HG03378 (cell line): ENCODE data around the gene SLC25A6.
"Not testable (repeated sequence)": the region's sequence is repeated elsewhere in the genome, so short reads cannot be mapped to it uniquely, and the experiment has no call there.

Experiments
- ATAC-seq: cut with Tn5 transposase; IDR thresholded peaks from one replicate; pipeline ENCODE4 v1.9.1; 2021; ENCODE audit warnings: mild to moderate bottlenecking, moderate library complexity; ENCODE audit not compliant: unreplicated experiment

The SLC25A6 gene

DNA sequence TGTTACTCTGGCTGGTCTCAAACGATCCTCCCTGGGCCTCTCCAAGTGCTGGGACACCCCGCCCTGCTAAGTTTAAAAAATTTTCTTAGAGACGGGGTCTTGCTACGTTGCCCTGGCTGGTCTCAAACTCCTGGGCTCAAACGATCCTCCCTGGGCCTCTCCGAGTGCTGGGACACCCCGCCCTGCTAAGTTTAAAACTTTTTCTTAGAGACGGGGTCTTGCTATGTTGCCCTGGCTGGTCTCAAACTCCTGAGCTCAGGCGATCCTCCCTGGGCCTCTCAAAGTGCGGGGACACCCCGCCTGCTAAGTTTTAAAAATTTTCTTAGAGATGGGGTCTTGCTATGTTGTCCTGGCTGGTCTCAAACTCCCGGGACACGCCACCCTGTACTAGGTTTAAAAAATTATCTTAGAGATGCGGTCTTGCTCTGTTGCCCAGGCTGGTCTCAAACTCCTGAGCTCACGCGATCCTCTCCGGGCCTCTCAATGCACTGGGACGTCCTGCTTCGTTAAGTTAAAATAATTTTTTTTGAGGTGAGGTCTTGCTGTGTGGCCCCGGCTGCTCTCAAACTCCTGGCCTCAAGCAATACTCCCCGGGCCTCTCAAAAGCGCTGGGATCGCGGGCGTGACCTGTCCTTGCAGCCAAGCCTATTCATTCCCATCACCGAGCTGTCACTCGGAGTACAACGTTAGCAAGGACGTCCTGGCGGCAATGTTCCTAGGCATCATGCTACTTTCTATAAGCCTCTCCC is 1.1 kb downstream of the SLC25A6 start:
- ATAC-seq: no peak

DNA sequence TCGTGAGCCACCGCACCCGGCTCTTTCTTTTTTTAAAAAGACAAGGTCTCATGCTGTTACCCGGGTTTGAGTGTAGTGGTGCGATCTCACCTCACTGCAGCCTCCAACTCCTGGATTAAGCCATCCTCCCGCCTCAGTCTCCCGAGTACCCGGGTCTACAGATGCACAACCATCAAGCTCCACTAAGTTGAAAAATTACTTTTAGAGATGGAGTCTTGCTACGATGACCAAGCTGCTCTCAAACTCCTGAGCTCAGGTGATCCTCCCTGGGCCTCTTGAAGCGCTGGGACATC is 2.0 kb downstream of the SLC25A6 start:
- ATAC-seq: no peak

DNA sequence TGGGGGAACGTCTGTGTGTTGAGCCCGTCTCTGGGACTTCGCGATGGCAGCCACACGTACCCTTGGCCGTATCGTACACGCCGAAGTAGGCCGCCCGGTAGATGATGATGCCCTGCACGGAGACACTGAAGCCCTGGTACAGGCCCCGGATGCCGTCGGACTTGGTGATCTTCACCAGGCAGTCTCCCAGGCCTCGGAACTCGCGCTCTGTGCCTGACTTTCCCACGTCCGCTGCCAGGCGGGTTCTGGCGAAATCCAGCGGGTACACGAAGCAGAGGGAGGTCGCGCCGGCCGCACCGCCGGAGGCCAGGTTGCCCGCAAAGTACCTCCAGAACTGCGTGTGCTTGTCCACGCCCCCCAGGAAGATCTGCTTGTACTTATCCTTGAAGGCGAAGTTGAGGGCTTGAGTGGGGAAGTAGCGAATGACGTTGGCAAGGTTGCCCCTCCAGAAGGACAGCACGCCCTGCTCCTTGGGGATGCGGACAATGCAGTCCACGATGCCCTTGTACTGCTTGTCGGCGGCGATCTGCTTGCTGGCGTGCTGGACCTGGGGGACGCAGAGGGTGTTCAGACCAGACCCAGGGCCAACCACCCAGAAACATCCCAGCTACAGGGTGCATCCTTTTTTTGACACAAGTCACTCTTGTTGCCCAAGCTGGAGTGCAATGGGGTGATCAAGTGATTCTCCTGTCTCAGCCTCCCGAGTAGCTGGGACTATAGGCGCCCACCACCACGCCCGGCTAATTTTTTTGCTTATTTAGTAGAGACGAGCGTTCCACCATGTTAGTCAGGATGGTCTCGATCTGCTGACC is 2.5 kb downstream of the SLC25A6 start:
- no peak for ATAC-seq

DNA sequence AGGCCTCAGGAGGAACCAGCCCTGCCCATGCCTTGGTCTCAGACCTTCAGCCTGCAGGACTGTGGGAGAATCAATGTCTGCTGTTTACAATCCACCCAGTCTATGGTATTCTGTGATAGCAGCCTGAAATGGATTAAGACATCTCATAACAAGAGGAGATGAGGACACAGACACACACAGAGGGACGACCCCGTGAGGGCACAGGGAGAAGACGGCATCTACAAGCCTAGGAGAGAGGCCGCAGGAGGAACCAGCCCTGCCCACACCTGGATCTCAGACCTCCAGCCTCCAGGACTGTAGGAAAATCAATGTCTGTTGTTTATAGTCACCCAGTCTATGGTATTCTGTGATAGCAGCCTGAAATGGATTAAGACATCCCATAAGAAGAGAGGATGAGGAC is 3.3 kb downstream of the SLC25A6 start:
- ATAC-seq: no peak

DNA sequence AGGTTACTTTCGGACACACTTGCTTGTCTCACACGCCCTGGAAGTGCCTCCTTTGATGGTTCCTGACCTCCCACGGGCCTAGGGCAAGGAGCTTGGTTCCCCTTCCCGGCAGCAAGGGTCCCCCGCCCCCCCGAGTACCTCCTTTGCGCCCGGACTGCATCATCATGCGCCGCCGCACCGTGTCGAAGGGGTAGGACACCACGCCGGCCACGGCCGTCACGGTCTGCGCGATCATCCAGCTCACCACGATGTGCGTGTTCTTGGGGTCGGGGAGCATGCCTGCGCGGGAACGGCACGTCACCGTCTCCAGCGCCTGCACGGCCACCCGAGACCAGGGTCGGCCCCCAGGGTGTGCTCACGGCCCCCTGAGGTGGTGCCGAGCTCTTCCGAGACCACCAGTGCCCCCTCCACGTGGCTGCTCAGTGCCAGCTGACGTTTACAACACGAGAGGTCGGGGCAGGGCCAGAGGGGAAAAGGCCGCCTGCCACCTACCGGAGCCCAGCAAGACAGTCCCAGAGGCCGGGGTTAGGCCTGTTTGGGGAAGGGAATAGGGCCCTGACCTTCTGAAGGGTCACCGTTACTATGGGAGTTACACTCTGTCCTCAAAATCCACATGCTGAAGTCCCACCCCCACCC is 4.7 kb downstream of the SLC25A6 start:
- ATAC-seq: no peak

DNA sequence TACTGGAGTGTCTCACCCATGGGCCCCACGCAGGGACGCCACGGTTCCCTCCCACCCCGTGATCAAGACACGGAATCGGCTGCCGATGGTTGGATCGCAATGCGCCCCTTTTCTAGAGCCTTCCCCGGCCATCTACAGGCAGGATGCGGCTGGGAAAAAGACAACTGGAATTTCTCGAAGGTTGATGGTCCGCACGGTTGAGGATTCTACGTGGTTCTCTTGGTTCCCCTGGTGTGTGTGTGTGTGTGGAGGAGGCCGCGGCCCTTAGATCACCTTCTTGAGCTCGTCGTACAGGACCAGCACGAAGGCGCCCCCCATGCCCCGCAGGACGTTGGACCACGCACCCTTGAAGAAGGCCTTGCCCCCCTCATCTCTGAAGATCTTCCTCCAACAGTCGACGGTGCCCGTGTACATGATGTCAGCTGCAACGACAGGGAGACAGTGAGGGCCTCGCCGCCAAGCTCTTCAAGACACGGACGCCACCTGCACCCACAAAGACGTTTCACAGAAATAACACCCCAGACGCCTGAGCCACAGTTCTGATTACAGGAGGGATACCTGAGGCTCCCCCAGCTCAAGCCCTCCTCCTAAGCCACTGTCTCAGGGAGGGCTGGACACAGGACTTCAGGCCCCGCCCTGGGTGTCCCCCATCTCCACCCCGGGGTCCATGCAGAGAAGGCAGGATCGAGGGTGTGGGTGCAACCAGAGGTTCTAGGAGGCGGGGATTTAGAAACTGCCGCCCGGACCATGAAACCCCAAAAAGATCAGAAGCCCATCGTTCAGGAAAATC is 5.4 kb downstream of the SLC25A6 start:
- ATAC-seq: no peak

DNA sequence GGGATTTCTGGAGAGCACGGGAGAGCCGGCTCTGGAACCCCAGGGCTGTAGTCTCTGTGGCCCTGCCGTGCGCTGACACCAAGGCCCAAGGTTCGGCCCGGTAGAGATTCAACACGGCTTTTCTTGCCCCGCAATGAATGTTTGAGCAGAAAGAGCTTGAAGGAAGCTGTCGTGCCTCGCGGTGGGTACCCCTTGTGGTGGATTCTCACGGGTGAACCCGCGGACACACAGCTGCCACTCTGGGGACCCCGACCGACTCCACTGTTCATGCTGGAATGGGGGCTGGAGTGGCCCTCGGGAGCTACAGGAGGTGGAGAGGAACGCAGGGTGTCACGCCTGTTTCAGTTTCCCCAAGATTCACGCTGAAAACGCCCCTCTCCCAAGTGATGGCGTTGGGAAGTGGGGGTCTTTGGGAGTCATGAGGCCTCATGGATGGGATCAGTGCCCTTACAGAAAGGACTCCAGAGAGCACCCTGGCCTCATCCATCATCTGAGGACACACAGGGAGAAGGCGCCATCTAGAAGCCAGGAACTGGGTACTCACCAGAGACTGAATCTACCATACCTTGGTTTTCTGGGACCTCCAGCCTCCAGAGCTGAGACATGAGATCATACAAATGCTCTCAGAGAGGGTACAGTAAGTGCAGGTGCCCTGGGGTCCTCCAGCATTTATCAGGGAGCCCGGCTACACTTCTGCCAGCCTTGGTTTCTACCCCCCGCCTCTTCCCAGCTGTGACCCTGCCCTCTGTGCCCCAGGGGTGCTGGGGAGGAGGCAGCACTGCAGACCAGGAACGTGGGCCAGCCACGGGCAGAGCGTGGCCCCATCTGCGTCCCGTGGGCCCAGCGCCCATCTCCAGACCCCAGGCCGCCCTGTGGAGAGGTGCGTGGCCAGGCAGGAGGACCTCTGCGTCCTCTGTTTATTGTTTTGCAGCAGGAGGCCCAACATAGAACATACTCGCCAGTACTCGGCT is 6.4 kb downstream of the SLC25A6 start:
- ATAC-seq: no peak

DNA sequence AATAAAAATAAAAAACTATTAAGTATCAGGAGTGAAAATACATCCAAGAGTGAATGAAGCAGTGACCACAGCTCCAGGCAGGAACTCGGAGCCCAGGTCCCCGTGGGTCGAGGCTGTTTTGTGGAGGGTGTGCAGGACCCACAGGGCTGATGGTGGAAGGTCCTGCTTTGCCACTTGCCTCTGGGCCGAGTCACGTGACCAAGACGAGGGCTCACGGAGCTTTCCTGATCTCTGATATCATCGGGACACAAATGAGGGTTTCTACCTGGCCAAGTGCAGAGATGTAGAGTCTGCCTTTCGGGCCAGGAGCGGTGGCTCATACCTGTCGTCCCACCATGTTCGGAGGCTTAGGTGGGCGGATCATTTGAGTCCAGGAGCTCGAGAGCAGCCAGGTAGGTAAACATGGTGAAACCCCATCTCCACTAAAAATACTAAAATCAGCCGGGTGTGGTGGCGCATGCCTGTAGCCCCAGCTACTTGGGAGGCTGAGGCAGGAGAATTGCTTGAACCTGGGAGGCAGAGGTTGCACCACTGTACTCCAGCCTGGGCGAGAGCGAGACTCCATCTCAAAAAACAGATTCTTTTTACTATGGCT is 7.2 kb downstream of the SLC25A6 start:
- no peak for ATAC-seq

DNA sequence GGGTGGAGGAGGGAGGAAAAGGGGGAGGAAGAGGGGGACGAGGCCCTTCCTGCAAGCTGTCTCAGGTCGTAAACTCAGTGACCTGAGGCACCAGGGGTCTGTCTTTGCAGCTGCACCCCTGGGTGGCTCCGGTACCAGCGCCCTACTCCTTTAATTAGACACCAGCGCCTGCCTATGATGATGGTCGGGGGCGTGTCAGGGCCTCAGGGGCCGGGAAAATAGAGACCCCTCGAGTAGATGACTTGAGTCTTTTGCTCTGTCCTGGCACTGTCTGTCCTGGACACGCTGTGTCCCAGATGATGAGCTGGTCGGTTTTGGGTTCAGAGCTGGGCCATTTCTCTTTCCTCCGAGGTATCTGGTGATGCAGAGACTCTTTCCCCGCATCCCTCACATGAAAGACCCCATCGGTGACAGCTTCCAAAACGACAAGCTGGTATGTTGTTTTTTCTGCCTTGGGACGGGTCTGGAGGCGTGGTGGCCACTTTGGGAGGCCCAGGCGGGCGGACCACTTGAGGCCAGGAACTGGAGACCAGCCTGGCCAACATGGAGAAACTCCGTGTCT is 11.2 kb downstream of the SLC25A6 start:
- ATAC-seq: no peak

DNA sequence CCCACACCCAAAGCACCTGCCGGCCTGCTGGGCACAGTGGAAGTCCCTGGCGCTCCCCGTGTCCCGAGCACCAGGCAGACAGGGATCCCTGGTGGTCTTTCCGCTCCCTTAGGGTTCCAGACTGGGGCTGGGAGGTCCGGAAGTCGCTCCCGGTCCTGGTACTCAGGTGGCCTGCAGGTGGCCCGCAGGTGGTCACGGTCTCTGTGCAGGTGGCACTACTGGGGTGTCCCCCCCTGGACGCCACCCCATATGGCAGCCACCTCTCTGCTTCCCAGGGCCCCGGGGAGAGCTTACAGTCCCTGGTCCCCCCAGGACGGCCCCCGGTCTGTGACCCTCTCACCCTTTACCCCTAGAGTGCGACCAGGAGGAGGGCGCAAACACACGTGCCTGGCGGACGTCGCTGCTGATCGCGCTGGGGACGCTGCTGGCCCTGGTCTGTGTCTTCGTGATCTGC is 13.6 kb downstream of the SLC25A6 start:
- ATAC-seq: no peak

DNA sequence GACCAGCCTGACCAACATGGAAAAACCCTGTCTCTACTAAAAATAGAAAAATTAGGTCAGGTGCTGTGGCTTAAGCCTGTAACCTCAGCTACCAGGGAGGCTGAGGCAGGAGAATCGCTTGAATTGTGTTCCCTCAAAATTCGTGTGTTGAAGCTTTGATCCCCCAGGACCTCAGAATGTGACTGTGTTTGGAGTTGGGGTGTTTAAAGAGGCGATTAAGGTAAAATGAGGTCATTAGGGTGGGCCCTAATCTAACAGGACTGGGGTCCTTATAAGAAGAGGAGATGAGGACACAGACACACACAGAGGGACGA is 23.6 kb downstream of the SLC25A6 start:
- no peak for ATAC-seq

DNA sequence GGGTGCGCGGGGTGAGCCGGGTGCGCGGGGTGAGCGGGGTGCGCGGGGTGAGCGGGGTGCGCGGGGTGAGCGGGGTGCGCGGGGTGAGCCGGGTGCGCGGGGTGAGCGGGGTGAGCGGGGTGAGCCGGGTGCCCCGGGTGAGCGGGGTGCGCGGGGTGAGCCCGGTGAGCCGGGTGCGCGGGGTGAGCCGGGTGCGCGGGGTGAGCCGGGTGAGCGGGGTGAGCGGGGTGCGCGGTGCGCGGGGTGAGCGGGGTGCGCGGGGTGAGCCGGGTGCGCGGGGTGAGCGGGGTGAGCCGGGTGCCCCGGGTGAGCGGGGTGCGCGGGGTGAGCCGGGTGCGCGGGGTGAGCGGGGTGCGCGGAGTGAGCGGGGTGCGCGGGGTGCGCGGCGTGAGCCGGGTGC is 25.6 kb downstream of the SLC25A6 start:
- ATAC-seq: not testable (repeated sequence)

DNA sequence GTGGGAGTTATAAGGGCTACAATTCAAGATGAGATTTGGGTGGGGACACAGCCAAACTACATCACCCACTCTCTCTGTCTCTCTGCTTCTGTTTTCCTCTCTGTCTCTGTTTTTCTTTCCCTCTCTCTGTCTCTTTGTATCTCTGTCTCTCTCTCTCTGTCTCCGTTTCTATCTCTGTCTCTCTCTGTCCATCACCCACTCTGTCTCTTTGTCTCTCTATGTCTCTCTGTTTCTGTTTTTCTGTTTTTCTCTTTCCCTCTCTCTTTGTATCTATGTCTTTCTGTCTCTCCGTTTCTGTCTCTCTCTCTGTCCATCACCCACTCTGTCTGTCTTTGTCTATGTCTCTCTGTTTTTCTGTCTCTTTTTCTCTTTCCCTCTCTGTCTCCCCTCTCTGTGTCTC is 30.0 kb downstream of the SLC25A6 start:
- ATAC-seq: no peak

DNA sequence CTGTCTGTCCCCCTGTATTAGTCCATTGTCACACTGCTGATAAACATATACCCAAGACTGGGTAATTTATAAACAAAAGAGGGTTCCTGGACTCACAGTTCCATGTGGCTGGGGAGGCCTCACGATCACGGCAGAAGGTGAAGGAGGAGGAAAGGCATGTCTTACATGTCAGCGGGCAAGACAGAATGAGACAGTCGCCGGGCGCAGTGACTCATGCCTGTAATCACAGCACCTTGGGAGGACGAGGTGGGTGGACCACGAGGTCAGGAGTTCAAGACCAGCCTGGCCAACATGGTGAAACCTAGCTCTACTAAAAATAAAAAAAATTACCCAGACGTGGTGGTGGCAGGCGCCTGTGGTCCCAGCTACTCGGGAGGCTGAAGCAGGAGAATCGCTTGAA is 30.6 kb downstream of the SLC25A6 start:
- ATAC-seq: no peak

DNA sequence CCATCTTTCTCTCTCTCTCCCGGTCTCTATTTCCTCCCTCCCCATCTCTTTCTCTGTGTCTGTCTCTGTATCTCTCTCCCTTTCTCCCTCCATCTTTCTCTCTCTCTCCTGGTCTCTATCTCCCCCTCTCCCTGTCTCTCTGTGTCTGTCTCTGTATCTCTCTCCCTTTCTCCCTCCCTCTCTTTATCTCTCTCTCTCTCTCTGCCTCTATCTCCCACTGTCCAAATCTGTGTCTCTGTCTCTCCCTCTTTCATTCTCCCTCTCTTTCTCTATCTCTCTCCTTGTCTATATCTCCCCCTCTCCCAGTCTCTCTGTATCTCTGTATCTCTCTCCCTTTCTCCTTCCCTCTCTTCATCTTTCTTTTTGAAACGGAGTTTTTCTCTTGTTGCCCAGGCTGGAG is 31.7 kb downstream of the SLC25A6 start:
- no peak for ATAC-seq

DNA sequence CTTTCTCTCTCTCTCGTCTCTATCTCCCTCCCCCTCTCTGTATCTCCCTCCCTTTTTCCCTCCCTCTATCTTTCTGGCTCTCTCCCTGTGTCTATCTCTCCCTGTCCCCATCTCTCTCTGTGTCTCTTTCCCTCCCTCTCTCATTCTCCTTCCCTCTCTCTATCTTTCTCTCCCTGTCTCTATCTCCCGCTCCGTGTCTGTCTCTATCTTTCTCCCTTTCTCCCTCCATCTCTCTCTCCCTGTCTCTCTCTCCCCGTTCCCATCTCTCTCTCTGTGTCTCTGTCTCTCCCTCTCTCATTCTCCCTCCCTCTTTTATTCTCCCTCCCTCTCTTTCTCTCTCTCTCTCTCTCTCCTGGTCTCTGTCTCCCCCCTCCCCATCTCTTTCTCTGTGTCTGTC is 32.4 kb downstream of the SLC25A6 start:
- no peak for ATAC-seq

DNA sequence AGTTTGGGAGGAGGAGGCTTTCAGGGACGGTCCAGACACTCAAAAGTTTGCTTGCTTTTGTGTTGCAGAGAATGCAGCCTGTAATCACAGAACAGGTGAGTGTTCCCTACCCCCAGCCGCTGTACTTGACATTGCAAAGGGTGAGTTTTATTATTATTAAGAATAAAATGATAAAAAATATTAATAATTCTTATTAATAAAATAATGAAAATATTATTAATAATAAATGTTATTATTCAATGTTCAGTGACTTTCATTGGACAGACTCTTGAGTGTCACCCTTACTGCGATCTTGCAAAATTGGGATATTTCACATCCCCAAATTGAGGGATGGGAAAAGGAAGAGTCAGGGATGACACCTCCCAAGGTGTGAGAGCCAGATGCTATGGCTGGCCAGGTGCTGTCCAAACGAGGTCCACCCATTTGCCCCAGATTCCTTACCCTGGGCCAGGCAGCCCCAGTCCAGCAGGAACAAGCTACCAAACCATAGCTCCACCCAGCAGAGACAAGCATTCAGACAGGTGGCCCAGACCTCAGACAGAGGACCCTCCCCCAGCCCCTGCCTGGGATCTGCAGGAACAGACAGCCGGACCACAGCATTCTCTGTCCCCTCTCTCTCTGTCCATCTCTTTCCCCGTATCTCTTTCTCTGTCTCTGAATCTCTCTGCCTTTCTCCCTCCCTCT is 33.0 kb downstream of the SLC25A6 start:
- ATAC-seq: no peak

DNA sequence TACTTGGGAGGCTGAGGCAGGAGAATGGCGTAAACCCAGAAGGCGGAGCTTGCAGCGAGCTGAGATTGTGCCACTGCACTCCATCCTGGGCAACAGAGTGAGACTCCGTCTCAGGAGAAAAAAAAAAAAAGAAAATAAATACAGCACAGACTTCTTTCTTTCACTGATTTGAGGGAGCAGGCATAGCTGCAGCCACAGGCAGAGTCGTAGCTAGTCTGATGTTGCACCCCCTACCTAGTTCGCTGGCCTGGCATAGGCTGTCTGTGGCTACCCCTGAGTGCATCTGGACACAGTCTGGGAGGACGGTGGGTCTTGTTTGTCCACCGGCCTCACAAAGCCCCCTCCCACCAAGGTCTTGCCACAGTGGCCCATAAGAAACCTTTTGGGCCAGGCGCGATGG is 33.9 kb downstream of the SLC25A6 start:
- ATAC-seq: no peak
